SW 1271 (cell line): ENCODE results near the gene ZRANB2.

Source experiments
- DNase-seq, 2 experiments: peaks; one replicate each; lab custom pipeline; 2025; lab: John Stamatoyannopoulos, UW

The ZRANB2 gene

DNA sequence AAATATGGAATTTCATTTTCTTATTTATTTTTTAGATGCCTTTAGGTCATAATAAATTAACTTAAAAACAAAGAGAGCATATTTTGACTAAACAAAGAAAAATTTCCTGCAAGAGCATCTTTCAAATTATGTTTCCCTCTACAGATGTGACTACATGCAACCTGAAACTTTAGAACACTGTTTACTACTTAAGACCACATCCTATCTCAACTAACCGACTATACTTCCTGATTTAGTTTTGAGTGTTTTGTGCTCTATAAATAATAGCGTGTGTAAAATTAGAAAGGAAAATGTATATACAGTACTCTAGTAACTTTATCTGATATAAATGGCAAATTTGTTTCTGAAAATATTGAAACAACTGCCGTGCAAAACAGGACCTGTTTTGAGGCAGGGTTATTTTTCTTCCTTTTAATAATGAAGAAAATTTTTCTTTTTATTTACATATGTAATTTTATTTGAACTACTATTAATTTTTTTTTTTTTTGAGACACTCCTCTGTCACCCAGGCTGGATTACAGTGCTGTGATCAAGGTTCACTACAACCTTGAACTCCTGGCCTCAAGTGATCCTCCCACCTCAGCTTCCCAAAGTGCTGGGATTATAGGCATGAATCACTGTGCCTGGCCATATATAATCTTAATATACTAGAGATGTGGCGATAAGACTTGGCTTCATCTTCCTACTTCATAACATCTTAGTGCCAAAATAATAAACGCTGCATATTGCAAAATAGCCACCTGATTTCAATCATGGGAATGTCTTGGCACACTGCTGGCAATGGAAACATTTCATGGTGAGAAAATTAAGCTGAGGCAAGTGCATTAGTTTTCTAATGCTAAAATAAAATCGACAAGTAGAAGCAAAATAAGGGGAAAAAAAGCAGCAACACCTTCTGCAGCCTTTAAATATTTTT lies 12.3 kb downstream of the ZRANB2 start:
- no peak for DNase-seq

DNA sequence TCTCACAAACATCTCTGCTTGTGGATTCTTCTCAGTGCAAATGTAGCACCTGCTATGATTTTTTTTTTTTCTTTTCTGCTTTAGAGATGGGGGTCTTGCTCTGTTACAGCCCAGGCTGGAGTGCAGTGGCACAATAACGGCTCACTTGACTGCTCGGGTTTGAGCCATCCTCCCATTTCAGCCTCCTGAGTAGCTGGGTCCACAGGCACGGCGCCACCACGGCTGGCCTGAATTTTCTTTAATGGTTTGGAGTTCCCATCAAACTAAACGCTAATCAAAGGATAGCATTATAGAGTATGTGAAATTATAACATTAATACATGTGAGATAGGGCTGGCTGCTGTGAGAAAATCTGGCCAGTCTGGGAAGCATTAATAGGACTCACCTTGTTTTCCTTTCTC lies 26.0 kb downstream of the ZRANB2 start:
- no peak for DNase-seq

DNA sequence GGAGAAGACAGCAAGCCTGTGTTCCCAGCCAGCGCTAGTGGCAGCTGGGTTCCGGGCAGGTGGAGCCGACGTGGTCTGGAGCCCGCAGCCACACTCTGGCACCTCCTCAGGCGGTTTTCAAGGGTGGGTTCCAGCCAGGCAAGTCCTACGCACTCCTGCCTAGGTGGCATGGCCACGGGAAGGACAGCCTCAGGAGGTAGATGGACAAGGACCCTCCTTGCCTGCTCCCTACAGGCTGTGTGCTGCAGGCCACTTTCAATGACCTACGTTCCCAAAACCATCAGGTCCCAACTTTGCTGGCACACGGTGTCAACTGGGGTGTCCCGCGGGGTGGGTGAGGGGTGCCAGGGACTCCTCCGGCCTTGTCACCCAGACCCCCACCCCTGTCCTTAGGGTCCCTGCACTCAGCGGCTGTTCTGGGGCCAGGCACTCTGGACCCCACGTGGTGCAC lies 26.5 kb downstream of the ZRANB2 start:
- DNase-seq = no peak

DNA sequence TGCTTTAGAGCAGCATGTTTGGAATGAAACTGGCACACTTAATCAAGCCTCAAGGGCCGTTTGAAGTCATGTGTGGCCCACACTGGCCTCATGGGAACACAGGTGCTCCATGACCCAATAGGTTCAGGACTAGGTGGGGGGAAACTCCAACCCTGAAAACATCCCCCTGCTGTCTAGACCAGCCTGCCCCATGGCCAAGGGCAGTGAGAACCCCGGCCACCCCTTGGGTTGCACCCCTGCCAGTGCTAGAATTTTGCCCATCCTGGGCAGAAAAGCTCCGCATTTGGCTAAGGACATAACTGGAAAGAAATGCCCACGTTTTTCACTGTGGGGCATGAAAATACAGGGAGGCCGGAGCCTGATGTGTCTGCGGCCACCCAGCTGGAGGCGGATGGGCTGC lies 27.1 kb downstream of the ZRANB2 start:
- DNase-seq = no peak

DNA sequence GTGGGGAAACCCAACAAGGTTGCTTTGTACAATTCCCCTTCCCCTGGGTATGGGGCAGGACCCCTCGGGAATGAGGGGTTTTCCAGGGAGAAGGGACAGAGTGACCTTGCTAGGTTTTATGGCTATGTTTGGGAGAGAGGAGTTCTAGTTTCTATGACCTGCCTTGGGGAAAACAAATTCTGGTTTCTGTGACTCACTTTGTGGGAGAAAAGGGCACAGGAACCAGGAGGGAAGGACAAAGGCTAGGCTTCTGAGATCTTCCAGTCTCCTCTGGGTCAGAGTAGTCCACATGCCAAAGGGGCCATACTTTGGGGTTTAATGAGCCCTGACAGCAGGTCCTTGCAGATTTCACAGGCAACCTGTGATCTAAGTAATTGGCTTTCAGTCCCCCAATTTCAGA lies 27.7 kb downstream of the ZRANB2 start:
- no peak for DNase-seq

DNA sequence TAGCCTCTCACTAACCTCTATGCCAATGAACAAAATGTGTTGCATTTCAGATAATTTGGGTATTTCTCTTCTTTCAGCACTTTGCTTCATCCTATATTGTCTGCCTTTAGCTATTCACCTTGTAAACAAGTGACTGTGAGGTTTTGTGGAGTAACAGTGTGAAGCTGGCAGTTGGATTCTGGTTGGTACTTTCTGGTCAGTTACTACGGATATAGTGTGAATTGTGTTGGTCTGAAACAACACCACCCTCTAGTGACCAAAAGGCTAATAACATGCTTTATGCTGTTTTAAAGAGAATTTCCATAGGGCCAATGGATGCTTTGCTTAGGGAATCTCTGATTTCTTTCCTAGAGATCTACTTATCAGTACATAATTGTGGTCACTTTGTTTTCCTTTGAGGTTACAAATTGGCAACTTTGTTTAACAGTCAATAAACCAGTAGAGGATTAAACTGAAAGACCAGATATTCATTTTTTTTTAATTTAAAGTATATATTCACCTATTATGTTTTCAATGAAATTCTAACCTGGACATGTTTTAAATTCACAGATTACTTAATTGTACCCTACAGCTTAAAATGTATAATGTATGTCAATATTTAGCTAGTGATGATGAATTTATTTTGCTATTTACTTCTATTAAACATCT lies 30.8 kb downstream of the ZRANB2 start:
- DNase-seq = peak in 1 of 2 experiments; percentile 55

DNA sequence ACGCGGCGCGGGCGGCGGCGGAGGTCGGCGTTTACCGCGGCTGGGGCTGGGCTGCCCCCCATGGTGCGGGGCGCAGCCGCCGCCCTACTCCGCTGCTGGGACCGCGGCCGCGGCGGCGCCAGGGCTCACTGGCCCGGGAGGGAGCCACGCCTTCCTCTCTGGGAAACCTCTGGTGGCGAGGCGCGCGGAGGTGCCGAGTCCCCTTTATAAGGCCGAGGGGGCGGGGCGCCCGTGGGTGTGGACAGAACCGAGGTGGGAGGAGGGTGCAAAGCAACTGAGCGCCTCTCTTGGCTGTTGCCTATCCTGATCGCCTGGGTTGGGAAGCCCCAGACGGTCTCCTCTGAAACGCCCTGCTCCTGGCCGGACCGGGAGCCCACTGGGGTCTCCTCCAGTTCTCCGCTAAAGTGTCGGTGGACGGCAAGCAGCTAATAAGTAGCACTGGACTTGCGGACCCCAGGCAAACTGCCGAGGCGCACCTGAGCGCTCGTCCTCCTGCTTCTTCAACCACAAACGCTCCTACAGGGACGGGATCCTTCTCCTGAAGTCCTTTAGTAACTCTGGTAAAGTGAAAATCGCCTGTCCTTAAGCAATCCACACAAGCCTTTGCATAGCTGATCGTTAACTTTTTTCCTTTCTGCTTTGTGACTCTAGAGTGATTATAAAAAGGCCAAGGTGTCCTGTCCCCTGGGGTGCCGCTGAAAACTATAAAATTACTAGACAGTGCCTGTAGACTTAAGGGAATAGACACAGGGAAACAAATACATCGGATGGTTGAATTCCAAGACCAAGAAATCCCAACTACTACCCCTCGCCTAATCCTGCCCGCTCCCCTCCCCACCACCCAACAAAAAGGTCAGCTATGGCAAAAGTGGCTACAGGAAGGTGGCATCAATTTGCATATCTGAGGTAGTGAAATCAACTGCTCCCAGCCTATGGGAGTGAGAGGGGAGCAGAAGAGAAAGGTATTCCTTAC lies 32.9 kb downstream of the ZRANB2 start, which contains the start of gene PTGER3:
TSS of gene PTGER3 (minus strand) at position 182 of the 973 bp plus-strand sequence. CDS start 239 bp downstream, outside the sequence.
- DNase-seq = no peak

DNA sequence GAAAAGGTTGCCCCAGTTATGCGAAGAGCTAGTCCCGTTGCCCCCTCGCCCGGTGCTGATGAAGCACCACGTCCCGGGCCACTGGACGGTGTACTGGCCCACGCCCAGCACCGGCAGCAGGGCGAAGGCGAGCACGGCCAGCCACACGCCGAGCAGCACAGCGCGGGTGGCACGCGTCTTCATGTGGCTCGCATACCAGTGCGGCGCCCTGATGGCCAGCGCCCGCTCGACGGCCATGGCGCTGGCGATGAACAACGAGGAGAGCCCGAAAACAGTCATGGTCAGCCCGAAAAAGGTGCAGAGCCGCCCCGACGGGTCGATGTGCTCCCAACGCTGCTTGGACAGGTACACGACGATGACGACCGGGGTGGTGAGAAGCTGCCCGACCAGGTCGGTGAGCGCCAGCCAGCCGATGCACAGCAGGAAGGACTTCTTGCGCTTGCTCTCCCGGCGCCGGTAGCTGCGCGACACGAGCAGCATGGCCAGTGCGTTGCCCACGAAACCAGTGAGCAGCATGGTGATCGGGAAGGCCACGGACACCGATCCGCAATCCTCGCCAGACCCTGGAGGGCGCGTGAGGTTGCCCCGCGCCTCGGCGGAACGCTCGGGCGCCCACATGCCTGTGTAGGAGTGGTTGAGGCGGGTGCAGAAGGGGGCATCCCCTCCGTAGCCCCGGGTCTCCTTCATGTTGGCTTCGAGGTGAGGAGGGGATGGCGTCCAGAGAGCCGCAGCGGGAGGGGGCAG lies 33.8 kb downstream of the ZRANB2 start:
- DNase-seq = no peak

DNA sequence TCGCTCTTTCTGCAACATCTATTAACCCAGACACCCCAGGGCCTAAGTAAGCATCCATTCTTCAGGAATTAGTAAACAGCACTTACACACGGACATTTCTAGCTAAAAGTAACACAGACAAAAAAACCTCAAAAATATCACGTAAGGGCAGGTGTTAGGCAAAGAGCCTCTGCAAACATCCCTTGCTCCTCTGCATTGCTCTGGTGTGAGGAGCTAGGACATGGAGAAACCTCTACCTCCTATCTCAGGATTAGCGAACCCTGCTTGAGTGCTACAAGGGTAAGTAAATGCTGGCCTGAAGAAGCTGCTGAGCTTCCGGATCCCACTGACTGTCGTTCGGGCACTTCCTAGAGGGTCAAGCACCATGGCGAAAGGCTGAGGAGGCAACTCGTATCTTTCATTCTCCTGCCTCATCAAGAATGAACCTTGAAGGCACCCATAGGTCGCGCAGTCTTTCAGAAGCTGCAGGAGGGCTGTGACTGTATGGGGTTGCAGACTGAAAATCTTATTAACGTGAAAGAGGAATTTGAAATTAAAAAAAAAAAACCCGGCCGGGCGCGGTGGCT lies 35.3 kb downstream of the ZRANB2 start:
- DNase-seq = no peak

DNA sequence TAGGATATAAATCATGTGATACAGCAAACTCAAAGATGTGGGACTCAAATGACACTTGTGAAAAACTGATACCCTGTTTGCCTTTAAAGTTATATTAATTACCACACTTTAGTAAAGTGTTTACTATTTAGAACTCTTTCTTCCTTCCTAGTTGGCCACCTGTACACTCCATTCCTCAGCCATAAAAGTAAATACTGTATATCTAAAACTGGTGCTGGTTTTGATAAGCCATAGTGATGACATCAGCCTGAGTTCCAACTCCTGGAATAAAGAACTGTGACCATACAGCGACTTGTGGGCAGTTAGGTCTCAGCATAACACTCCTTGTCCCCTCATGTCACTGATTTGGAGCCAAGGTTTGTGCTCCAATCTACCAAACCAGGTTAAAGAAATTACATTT lies 36.0 kb downstream of the ZRANB2 start:
- no peak for DNase-seq

DNA sequence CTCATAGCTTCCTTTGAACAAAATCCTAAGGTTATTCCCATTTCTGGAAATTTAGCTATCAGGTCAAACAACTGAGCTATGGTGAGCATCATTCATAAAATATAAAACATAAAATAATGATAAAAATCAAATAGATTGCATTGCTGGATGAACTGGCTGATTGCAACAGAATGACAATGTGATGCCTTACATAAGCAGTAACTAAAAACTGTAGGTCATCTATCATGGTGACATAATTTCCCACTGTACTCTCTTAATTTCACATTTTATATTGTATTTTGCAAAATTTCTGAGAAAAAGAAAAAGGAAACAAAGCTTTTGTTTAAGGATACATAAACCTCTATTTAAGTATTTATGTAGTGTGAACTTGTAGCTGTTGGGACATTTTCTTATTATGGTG lies 37.8 kb downstream of the ZRANB2 start:
- no peak for DNase-seq

DNA sequence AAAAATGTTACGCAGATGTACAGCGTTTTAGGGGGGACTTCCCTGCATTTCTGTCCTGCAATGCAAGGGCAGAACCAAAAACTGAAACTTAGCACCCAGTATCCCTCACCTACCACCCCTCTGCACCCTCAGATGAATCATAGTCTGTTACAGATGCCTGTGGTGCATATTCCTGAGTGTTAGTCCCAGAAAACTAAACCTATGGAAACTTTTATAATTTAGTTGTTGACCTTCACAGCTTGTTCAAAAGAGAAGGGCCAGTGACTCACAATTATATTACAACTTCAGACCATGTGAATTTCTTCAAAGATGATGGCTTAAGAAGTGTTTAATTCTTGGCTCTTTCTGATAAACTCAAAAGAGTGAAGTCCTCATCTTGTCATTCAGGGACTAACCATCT lies 39.0 kb downstream of the ZRANB2 start:
- DNase-seq = no peak

DNA sequence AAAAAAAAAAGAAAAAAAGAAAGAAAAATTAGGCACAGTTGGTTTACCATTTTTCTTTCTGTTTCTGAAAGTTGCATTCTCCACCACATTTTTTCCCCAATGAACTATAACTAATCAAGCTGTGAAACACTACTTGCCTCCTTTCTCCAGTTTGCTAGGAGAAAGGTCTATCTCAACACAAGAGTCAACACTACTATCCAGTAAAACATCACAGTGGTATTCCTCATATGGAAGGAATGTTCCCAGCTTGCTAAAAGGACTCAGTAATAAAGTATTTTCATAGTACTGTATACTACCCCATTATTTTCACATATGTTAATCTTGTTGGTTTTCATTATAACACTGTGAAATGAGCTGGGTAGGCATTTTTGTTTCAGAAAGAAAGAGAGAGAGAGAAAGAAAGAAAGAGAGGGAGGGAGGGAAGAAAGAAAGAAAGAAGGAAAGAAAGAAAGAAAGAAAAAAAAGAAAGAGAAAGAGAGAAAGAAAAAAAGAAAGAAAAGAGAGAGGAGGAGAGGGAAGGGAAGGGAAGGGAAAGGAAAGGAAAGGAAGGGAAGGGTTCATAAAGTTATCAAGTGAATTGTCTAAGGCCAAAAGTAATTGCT lies 41.1 kb downstream of the ZRANB2 start:
- DNase-seq = no peak

DNA sequence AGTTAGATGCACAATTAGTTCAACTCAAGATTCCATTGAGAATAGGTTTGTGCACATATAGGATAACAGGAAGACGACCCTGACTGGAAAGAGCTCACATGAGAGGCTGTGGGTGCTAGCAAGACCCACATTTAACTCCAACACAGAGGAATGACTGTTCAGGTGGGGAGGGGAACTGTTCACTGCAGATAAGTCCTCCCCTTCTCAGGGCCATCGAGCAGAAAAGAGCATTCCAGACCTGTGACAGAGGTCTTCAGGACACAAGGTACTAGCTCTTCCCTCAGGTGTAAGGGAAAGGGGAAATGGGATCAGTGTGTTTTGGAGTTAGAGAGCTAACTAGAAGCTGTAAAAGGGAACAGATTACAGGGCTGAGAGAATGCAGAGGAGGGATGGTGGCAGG lies 41.9 kb downstream of the ZRANB2 start:
- DNase-seq = no peak

DNA sequence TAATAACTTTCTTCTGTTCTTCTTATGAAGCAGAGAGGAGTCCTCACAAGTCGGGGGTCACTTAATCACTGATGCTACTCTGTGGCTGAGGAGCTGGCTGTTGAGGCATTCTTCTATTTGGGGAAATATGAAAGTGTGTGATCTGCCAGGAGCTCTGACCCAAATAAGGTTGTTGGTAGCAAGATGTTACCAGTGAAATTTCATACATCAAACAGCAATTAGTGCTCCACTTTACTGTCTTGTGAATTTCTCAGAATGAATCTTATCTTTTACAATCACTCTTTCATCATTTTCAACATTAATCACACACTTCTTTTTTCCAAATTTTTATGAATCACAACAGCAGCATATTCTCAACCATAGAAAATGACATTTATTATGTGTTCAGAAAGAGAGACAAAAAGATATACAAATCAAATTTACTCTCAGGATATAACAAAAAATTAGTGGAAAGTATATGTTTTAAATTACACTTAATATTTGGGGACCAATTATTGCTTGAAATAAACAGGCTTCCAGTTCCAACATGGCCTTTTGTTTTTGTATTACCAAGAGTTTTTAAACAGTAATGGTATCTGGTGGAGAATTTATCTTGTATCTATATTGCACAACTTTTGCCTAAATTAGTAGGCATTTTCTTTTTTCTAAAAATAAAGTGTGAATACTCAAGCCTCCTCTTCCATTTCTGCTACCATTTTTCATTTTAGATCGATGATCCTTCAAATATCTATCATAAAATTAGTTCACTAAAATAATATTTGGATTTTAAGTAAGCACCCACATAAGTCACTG lies 42.8 kb downstream of the ZRANB2 start:
- no peak for DNase-seq

DNA sequence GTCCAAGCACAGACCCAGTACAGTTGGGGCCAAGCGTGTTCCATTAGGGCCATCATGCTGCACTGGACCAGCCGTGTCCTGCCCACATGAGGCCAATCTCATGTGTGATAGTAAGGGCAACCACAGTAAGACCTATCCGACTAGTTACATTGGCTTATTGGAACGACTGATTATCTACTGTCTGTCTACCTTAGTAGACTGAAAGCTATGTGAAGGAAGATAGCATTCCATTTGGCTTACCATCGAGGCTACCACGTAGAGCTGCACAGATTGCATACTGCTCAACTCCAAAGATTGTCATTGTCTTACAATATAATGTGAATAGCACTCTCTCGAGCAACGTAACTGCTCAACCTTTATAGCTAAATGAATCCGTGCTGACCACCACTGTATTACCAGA lies 43.8 kb downstream of the ZRANB2 start:
- DNase-seq = no peak

DNA sequence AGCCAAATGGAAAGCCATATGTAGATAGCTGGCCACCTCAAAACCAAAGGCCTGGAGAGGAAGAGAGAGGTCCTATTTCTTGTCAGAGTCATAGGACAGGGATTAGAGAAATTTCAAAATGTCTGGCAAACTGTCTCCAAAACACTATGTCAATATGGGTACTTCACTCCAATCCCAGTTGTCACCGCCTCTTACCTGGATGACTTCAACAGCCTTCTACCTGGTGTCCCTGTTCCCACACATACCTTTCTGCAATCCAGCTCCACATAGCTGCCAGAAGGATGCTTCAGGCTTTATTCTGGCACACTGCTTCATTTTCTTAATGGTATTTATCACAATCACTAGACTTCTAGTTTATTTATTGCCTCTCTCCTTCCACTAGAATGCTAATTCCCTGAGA lies 47.7 kb downstream of the ZRANB2 start:
- DNase-seq = no peak

DNA sequence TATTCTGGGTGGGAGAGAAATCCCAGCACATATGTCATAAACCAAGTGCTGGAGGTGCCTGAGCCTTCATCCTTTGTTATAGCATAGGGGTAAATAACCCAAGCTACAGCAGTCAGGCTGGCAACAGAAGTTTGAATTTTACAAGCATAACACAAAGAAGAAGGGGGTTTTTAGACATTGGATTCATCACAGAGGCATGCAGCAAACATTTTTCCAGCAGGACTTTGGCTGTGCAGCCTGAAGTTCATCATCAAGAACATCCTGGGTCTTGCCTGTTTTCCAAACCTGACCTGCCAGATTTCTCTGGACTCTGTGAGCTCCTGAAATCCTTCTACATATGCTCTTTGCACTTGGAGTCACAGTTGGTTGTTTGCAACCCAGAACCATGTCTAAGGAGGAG lies 49.4 kb downstream of the ZRANB2 start:
- DNase-seq = no peak

DNA sequence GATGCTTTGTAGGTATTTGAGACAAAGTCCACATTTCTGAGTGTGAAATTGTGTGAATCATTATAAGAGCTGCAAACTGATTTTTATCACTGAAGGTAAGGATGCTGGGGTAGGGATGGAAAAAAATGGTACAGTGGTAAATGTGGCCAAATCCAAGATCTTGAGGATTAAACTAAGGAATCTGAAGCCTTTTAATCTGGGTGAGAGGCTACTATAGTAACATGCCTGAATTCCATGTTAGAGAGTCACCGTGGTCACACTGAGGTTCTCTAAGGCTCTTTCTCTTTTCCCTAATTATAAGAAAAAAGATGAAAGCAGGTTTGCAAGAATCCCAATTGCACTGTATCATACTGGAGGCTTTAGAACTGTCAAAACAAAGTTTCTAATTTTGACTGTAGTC lies 50.8 kb downstream of the ZRANB2 start:
- DNase-seq = no peak

DNA sequence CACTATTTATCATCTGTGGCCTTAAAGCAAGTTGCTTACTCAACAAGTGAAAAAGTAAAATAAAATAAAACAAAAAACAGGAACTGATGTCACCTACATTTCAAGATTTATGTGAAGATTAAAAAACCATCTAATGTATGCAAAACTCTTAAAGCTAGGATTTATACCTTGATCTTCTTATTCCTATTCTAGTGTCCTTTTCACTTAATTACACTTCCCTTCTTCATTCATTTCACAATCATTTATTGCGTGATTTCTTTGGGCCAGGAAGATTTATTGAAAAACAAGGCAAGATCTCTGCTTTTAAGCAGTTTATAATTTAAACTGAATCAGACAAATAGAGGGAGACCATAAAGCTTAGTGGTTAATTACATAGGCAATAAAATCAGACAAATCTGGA lies 51.9 kb downstream of the ZRANB2 start:
- DNase-seq = no peak
